ENCODE results near the gene GALNT11. TPM values are rescaled to one million over a fixed set of nuclear protein-coding genes. Genes with fewer than 3 reads are reported as not detected.

The GALNT11 gene
- total RNA-seq, 1 donor from 2014 or later, result 146 TPM

DNA sequence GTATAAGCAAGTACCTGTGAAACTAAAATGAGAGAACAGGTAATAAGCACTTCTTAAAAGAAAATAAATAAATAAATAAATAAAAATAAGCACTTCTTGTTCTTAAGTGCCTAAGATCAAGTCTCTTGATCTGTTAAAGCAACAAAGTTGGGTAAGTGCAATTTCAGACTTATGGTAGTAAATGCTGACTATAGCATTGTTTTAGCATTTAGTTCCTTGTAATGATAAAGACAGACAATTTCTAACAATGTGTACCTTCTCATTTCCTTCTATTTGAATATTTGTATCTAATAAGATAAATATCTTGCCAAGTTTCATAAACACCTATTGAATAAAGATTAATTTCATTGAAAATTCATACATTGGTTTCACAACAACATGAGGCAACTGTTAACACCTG, 87.4 kb downstream of the GALNT11 start:
- no peak for DNase-seq (ENCODE audit: low spot score in 2 of 2)
- H3K27ac ChIP-seq, result no peak overlapping the region
- peaks cover 21 to 57% of the 10 kb centered on the region in 2 donors for H3K36me3 ChIP-seq
- no peaks in the 10 kb centered on the region for H3K27me3 ChIP-seq
- H3K4me3 ChIP-seq, result no peak overlapping the region
- H3K9me3 ChIP-seq, result no peaks in the 10 kb centered on the region
- H3K4me1 ChIP-seq, result no peaks in the 10 kb centered on the region
- TF ChIP-seq, protein P1, sequence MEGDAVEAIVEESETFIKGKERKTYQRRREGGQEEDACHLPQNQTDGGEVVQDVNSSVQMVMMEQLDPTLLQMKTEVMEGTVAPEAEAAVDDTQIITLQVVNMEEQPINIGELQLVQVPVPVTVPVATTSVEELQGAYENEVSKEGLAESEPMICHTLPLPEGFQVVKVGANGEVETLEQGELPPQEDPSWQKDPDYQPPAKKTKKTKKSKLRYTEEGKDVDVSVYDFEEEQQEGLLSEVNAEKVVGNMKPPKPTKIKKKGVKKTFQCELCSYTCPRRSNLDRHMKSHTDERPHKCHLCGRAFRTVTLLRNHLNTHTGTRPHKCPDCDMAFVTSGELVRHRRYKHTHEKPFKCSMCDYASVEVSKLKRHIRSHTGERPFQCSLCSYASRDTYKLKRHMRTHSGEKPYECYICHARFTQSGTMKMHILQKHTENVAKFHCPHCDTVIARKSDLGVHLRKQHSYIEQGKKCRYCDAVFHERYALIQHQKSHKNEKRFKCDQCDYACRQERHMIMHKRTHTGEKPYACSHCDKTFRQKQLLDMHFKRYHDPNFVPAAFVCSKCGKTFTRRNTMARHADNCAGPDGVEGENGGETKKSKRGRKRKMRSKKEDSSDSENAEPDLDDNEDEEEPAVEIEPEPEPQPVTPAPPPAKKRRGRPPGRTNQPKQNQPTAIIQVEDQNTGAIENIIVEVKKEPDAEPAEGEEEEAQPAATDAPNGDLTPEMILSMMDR (IDR thresholded peaks at IDR 0.05), result no peak
- intact Hi-C loops (cut with DNase I), result no loop called here

- DNase-seq (ENCODE audit: low spot score in 2 of 2), result no peak
- Histone ChIP-seq H3K27me3 (no peaks in the 10 kb centered on the region), H3K36me3 (peaks cover 37 to 67% of the 10 kb centered on the region in 2 donors), H3K27ac (no peak overlapping the region), H3K4me1 (no peaks in the 10 kb centered on the region), H3K4me3 (no peak overlapping the region), H3K9me3 (no peaks in the 10 kb centered on the region)
- intact Hi-C loops (cut with DNase I), result no loop called here
- TF ChIP-seq, protein P1 (IDR thresholded peaks at IDR 0.05), result no peak
Observed at GRCh38 chr7:152115021-152115718, 89.7 kb downstream of the GALNT11 start.

DNA sequence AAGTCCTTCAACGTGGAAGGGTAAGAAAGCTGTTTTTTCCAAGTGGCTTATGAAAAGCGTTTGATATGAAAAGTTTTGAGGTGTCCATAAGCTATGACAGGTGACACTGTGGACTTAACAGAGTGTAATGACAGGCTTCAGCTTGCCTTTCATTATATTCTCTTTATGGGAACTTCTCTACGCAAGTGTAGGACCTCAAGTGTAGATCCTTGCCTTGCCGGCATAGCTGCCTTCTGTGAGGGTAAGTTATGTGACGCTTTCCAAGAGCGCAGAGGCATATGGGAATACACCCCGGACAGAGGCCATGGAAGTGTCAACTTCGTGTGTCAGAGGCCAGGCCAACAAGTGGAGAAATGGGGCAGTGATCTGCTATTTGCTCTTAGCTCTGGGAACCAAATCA, 91.9 kb downstream of the GALNT11 start:
- Histone ChIP-seq H3K4me3 (no peak overlapping the region), H3K36me3 (peaks cover 47 to 75% of the 10 kb centered on the region in 2 donors), H3K27me3 (no peaks in the 10 kb centered on the region), H3K27ac (no peak overlapping the region), H3K4me1 (no peaks in the 10 kb centered on the region), H3K9me3 (no peaks in the 10 kb centered on the region)
- TF ChIP-seq, protein P1 (IDR thresholded peaks at IDR 0.05), result no peak
- no peak for DNase-seq (ENCODE audit: low spot score in 2 of 2)
- intact Hi-C loops (cut with DNase I), result no loop called here

DNA sequence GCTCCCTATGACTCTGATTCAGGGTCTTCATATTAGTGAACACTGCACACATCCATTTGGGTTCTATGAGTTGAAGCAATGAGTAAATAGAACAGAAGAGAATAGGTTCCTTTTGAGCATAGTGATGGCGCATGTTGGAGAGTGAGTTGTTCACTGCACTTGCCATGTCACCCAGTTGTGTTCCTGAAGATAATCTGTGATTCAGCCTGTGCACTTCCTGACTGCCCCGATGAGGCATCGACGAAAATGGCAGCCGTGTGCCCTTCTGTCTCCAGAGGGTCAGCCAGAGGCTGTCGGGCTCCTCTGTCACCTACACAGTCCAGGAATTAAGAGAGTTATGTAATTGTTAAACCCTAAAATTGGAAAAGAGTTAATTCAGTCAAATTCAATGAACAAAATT, 94.7 kb downstream of the GALNT11 start:
- intact Hi-C loops (cut with DNase I), result no loop called here

GRCh38 chr7:152120776-152121175, 95.3 kb downstream of the GALNT11 start:
- intact Hi-C loops (cut with DNase I), result no loop called here
- Histone ChIP-seq H3K9me3 (no peaks in the 10 kb centered on the region), H3K4me3 (no peak overlapping the region), H3K36me3 (peaks cover 65 to 83% of the 10 kb centered on the region in 2 donors), H3K27me3 (no peaks in the 10 kb centered on the region), H3K4me1 (no peaks in the 10 kb centered on the region), H3K27ac (no peak overlapping the region)
- TF ChIP-seq, protein P1 (IDR thresholded peaks at IDR 0.05), result no peak
- DNase-seq (ENCODE audit: low spot score in 2 of 2), result no peak

More for the DNA sequence above, 94.7 kb downstream of the GALNT11 start:
- Histone ChIP-seq H3K27me3 (no peaks in the 10 kb centered on the region), H3K9me3 (no peaks in the 10 kb centered on the region), H3K4me1 (no peaks in the 10 kb centered on the region), H3K4me3 (no peak overlapping the region), H3K27ac (no peak overlapping the region), H3K36me3 (peaks cover 67 to 85% of the 10 kb centered on the region in 2 donors)
- no peak for DNase-seq (ENCODE audit: low spot score in 2 of 2)
- TF ChIP-seq, protein P1 (IDR thresholded peaks at IDR 0.05), result no peak

Measured in ascending aorta (tissue), 2 donors.